CMK (cell line): ENCODE data around the gene LRP1B.
"Not testable (repeated sequence)": the region's sequence is repeated elsewhere in the genome, so short reads cannot be mapped to it uniquely, and the experiment has no call there.

Experiments
- DNase-seq: peaks from one replicate; pipeline ENCODE4 v3.0.0-alpha.2; 2010; ENCODE audit warnings: low read depth

The LRP1B gene

DNA sequence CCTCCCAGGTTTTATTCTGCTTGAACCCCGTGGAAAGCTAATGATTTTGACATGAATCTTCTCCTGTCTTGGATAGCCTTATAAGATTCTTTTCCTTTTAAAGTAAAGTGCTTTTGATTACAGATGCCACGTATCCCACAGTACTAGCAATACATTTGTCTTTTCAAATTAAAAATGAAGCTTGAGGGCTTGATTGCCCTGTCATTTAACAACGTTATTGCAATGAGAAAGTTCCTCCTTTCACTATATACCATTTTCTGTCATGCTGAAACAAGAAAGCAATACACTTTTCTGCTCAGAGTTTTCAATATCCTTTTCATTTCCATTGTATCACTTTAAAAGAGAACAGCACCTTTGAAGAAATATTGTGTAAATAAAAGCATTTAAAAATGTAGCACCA lies 814.7 kb downstream of the LRP1B start:
- DNase-seq, result no peak

DNA sequence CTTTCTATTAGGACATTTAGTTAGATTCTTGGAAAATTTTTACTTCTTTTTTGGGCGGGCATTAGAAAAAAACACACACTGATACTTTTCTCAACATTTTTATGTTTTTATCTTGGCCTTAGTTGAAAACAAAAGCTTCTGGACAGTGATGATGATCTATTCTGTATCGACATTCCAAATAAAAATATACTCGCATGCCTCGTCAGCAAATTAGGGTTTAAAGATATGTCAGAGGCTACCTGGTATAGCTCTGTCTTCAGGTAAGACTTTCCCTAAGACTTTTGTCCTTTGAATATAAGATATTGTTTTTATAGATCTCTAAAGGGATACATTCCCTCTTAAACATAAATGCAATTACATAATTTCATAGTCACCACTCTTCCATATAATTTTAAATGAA lies 816.8 kb downstream of the LRP1B start:
- DNase-seq, result no peak

DNA sequence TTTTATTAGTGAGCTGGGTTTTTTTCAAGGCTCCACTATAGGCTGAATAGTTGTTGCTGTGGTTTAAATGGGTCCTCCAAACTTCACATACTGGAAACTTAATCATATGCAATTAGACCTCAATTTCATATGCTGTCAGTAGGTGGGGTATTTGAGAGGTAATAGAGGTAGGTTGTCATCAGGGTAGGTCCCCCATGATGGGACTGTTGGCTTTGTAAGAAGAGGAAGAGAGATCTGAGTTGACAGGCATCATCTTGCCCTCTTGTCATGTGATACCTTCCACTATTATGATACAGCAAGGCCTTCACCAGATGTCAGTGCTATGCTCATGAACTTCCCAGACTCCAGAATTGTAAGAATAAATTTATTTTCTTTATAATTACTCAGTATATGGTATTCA lies 819.4 kb downstream of the LRP1B start:
- no peak for DNase-seq

DNA sequence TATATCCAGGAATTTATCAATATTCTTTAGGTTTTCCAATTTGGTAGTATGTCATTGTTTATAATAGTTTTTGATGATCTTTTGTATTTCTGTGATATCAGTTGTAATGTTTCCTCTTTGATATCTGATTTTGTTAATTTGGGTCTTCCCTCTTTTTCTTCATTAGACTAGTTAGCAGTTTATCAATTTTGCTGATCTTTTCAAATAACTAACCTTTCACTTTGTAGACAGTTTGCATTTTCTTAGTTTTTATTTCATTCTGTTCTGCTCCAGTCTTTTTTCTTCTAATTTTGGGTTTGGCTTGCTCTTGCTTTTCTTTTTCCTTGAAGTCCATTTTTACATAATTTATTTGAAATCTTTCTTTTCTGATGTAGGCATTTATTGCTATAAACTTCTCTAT lies 824.4 kb downstream of the LRP1B start:
- no peak for DNase-seq

DNA sequence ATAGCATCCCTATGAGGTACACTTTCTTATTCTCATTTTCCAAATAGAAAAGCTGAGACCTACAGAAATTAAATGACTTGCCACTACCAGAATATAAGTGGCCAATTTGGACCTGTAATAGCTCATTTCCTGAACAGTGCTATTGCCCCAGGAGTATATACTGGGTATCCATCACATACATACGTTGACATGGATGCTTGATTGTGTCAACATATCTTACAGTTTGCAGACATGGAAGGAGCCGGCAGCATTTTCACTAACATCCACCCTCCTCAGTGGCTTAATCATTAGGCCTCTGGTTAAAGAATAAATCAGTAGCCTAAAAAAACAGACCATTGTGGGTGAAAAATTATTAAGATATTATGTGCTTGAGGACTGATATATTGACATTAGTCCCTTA lies 829.3 kb downstream of the LRP1B start:
- DNase-seq, result no peak

DNA sequence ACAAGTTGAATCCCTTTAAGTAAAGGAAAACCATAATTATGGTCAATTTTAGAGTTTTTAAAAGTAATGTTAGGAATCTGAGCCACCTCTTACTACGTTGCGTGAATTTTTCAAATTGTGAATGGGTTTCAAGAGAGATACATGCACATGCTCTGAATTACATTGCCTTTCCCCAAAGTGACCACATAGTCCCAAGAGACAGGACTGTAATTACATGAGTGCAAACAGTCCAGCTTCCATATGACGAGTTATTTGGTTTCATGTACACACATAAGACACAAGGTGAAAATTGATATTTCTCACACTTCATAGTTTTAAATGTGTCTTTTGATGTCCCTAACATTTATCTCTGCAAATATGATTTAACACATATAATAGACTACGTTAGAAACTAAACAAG lies 850.8 kb downstream of the LRP1B start:
- no peak for DNase-seq

DNA sequence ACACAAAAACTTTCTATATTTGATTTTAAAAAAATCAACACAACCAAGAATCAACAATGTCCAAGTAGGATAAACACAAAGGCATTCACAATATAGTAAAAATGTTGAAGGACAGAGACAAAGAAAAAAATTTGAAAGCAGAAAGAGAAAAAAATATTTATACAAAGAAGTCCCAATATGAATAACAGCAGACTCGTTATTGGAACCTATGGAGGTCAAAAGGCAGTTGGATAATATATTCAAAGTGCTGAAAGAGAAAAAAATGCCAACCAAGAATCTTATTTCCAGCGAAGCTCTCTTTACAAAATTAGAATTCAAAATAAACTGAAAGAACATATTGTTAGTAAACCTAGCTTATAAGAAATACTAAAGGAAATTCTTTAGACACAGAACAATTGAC lies 859.5 kb downstream of the LRP1B start:
- no peak for DNase-seq

DNA sequence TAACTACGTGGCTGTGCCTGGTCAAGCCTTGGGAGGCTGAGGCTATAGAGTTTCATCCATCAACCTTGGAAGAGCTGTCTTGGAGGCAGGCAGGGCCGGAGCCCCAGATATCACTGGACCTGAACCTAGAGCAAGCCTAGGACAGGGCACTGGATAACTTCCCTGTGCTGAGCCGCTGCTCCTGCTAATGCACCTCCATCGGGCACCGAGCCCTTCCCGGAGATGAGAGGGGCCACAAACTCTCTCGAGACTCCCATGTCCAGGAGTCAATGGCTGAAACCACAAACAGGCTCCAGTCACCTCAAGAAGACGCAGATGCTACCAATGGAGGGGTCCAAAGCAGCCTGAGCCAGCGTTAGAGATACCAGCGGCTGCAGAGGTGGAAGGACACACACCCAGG lies 866.0 kb downstream of the LRP1B start:
- no peak for DNase-seq

DNA sequence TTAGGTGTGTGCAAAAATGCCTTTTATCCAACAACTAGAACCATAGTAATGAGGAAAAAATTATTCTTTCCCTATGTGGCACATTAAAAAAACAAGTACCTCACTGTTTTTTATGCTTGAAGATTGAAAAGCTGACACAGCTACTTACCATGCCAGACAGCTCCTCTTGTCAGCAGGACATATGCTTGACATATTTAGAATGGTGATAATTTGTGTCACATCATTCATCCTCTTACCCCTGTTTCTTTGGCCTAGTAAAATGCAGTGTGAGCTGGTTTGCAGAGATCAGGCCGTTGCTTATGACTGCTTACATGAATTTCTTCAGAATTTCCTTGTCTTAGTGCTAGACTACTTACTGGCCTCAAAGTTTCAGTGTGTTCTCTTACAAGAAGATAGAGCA lies 869.9 kb downstream of the LRP1B start:
- no peak for DNase-seq

DNA sequence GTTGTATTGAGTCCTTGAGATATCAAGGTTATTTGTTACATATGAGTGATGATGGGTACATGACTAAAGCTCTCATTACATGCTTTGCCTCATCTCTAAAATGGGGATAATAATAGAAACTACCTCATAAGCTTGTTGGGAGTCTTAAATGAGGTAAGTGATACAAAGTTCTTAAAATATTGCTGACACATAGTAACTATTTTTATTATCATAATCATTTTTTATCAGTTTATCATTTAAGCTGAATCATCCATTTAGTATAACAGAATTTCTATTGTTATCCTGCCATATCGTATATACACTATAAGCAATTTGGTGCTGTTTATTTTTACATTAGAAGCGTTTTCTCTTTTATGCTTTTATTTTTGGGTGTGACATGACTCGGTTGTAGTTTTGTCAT lies 871.1 kb downstream of the LRP1B start:
- DNase-seq, result no peak

DNA sequence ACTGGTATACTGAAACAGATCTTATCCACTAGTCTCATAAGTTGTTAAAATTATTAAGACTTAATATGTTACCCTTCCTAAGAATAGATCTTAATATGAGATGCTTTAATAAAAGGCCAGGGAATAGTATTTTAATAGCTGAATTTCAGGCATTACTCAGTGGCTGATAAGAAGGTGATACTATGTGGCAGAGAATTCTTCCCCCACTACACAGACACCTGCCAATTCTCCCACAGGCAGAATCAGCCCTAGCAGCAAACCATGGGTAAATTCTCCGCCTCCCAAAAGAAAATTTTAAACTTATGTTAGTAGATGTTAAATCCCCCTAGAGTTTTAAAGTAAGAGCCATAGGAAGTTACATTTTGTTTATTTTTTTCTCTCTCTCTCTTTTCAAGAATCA lies 888.8 kb downstream of the LRP1B start:
- no peak for DNase-seq

DNA sequence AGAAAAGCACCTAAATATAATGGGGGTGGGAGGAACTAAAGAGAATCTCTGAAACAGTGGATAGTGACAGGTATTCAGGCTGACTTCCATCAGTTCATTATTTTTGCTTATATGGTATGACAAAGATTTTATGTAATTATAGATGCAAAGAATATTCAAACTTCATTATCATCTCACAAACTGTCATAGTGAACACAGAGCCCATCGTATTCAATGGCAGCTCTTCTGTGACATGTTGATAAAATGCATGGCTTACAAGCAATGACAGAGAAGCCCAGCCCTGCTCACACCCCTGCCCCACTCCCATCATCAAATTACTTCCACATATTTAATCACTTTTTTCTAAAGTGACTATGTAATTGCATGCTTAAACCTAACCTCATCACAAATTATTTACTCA lies 904.3 kb downstream of the LRP1B start:
- DNase-seq, result no peak

DNA sequence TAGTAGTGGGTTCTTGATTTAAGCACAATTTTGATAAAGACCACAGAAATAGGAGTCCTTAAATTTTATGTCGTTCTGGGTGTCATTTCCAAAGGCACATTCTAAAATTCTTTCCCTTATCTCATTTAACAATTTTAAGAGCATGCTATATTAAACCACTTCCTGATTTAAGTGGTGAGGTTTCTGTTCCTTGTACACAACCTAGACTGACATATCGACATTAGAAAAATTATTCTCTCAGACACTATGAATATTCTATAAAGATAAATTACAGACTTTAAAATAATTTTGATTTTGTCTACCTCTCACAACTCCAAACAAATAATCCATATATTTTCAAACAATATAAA lies 923.8 kb downstream of the LRP1B start:
- no peak for DNase-seq

DNA sequence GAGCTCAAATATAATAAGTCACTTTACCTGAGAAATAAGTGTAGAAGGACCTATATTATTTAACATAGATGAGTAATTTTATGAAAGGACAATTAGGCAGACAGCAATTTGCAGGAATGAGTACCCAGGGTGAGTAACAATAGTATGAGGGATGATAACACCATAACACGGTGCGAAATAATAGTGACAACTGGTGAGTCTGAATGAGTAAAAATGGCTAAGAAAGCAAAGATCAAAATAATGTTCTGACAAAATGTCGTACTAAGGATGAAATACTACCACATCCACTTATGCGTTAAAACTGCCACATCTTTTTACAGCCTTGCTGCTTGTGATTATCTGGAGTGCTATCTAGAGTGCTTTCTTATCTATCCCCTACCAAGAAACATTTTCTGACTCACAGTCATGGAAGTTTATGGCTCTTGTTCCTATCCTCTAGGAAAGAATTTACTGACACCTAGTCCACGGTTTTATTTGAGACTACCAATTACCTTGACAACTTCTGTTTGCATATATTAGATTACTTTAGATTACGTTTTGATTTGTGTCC lies 929.7 kb downstream of the LRP1B start:
- no peak for DNase-seq

DNA sequence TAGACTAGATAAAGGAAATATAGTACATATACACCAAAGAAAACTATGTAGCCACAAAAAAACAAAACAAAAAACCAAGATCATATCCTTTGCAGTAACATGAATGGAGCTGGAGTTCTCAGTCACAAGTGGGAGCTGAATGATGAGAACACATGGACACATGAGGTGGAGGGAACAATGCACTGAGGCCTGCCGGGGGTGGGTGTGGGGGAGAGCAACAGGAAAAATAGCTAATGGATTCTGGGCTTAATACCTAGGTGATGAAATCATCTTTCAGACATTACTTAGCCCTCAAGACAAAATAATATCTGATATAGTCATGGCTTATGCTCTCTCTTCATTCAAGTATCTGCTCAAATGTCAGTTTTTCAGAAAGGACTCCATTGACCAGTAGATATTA lies 930.6 kb downstream of the LRP1B start:
- no peak for DNase-seq

DNA sequence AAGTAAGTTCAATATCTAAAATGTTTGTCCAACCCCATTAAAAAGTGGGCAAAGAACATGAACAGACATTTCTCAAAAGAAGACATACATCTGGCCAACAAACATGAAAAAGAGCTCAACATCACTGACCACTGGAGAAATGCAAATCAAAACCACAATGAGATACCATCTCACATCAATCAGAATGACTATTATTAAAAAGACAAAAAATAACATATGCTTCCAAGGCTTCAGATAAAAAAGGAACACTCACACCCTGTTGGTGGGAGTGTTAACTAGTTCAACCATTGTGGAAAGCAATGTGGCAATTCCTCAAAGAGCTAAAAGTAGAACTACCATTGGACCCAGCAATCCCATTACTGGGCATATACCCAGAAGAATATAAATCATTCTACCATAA lies 931.1 kb downstream of the LRP1B start:
- DNase-seq, result no peak

DNA sequence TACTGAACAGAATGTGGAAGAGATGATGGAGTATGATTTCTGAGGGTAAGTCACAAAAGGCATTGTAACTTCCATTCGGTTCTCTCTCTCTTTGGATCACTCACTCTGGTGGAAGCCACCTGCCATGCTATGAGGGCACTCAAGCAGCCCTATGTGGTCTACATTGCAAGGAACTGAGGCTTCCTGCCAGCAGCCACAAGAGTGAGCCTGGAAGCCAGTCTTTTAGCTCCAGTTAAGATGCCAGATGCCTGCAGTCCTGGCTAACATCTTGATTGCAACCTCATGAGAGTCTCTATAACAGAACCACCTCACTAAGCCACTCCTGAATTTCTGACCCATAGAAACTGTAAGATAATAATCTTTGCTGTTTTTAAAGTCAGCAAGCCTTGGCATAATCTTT lies 935.7 kb downstream of the LRP1B start:
- no peak for DNase-seq

DNA sequence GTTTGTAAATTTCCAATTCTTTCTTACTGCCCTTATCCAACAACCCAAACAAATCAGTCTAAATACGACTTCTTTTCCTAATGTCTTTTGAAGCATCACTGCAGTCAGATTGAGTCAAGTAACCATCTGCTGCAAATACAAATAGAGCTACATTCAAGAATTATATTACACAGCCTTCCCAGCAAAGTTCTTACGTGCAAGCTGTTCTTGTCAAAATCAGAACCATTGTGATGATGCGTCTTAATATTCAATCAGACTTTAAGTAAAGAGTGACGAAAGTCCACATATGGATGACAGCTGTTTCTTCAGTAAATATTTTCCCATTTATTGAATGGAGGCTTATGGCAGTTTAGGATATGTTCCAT lies 943.8 kb downstream of the LRP1B start:
- no peak for DNase-seq

DNA sequence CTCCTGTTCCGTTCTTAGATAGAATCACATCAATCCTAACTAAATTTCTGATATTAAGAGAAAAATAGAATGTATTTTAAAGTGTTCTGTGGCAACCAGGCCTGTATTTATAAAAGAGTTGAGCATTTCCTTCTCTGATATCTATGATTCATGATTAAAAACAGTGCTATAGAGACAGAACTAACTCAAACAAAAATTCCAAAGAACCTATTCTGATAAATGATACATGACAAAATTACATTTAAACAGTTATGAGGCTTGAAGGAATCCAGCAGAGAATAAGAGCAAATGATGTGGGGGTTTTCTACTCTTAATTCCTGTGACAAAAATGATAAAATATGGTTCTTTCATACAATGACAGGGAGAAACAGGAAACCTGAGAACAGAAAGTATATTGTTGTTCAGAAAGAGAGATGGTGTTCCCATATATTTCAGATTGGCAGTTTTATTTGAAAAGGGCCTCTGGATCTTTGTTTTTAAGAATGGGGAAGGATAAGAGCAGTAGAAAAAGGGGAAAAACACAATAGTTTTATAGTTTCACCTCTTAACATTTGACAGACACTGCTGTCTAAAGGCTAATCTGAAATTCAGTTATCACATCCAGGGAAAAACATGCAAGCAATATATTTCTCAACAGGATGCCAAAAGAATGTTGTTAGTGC lies 944.3 kb downstream of the LRP1B start:
- no peak for DNase-seq

DNA sequence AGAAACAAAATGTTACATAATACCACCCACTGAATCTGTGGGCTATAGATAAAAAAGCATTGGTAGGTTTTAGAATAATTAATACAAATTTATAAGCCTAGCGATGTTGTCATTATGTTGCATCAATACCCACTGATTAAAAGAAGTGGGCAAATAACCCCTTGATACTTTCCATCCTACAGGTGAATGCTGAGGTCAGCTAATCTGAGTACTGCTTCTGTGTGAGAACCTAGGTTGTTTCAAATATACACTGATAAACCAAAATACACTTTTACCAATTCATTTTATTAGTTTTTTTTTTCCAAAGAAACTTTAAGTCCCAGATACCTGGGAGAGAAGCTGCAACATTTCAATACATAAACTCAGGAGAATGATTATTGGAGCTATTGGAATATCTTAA lies 948.6 kb downstream of the LRP1B start:
- no peak for DNase-seq

DNA sequence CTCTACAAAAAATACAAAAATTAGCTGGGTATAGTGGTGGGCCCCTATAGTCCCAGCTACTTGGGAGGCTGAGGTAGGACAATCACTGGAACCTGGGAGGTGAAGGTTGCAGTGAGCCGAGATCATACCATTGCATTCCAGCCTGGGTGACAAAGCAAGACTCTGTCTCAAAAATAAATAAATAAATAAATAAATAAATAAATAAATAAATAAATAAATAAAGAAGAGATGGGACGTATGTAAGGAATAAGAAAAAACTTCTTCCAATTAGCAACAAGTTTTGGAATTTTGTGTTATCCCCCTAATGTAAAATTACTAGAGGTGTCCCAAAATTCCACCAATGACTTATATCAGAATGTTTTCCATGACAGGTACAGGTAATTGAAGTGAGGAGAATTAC lies 961.7 kb downstream of the LRP1B start:
- not testable (repeated sequence) for DNase-seq

DNA sequence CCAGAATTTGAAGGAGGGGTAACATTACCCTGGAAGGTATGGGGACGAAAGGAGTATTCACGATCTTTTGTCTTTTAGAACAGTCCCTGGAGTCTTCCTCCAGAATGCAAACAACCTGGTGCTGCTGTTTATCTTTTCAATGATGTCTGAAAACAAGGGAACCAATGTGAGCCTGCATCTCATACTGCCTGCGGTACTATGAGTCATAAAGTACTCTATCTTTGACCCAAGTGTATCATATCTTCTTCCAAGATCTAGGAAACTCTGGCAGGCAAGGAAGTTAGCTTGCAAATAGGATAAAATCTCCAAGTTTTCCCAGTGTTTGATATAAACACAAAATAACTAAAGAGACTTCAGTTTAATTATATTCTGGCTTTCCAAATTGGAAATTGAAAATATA lies 968.5 kb downstream of the LRP1B start:
- DNase-seq, result no peak

DNA sequence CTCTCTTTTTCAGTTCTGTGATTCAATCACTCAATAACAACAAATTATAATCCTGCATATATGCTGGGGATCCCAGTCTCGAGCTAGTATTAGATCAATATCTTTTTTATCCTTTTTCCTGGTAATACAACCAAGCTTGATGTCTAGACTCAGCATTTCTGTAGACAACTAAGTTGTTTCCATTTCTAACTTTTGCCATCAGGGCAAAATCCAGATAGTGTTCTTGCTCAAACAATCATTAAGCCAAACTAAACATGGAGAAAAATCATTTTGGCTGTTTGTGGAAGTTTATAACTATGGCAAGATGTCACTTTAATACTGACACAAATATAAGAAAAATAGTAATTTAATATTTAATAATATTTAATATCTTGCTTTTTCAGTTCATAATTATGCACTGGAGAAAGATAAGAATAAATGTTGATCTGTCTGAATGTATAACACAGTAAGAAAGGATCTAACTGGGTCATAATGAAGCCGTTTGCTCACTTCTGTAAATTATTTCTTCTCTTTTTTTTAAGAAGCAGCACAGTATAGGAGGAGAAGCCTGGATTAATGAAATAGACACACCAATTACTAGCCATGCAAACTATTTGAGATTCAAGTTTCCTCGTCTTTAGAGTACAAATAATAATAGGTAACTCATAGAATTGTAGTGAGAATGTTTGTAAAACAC lies 979.1 kb downstream of the LRP1B start:
- DNase-seq, result no peak

DNA sequence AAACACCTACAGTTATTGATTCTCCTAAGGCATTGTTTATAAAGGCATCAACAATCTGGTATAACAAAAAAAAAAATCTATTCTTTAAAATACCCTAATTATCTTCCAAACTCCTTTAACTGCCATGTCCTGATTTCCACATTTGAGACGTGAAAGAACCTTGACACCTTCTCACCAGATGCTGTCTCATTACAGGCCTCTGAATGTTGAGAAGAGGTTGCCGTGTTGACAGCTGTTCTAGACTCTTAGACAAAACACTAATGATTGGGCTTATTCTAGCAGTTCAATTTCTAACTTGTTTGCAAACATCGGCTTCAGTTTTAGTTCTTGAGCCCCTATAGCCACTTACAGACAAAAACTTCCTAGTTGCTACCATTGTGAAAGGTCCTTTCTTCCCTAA lies 988.8 kb downstream of the LRP1B start:
- no peak for DNase-seq
